ENCODE data around the gene ZMYND10. TPM values are rescaled to one million over a fixed set of nuclear protein-coding genes. Genes with fewer than 3 reads are reported as not detected.

Gene ZMYND10
- total RNA-seq, 4 donors from 2014 or later = 3.0 TPM; not detected in 3

- DNase-seq (no peak), ATAC-seq (no peak)
- intact Hi-C loops (cut with DNase I; ENCODE audit: low total_unique reads) (no loop called here), in situ Hi-C loops (cut with MboI; ENCODE audit: low sequenced_read_pairs in 4 of 4) (no loop called here)
- H3K27ac ChIP-seq = peak overlapping the region; percentile 89 to 98 (median 97)
- H3K4me1 ChIP-seq = peaks cover 38 to 47% of the 10 kb centered on the region in 2 donors
- peak overlapping the region in 3 of 4 donors; percentile 10 to 83 (median 75) for H3K4me3 ChIP-seq
- H3K9me3 ChIP-seq = no peaks in the 10 kb centered on the region
- no peaks in the 10 kb centered on the region for H3K27me3 ChIP-seq
- TF ChIP-seq CTCF (IDR thresholded peaks at IDR 0.05 in 4 of 5, conservative IDR thresholded peaks at IDR 0.05 in 1 of 5) (no peak), POLR2A (IDR thresholded peaks at IDR 0.05) (no peak)
- H3K36me3 ChIP-seq = peaks cover 0 to 28% of the 10 kb centered on the region in 2 donors
Observed at GRCh38 chr3:50334339-50335075, 11.0 kb downstream of the ZMYND10 start.

GRCh38 chr3:50333744-50334328, 11.7 kb downstream of the ZMYND10 start:
- intact Hi-C loops (cut with DNase I; ENCODE audit: low total_unique reads) = no loop called here
- Histone ChIP-seq H3K4me3 (peak overlapping the region in 3 of 4 donors; percentile 16 to 75 (median 18)), H3K36me3 (peaks cover 0 to 33% of the 10 kb centered on the region in 2 donors), H3K9me3 (no peaks in the 10 kb centered on the region), H3K27ac (peak overlapping the region; percentile 89 to 98 (median 97)), H3K4me1 (peaks cover 36 to 45% of the 10 kb centered on the region in 2 donors), H3K27me3 (no peaks in the 10 kb centered on the region)
- in situ Hi-C loops (cut with MboI; ENCODE audit: low sequenced_read_pairs in 4 of 4) = no loop called here
- TF ChIP-seq CTCF (IDR thresholded peaks at IDR 0.05 in 4 of 5, conservative IDR thresholded peaks at IDR 0.05 in 1 of 5) (no peak), POLR2A (IDR thresholded peaks at IDR 0.05) (peak; percentile 36 to 70)
- peak; percentile 50 to 60 for DNase-seq
- ATAC-seq = peak; percentile 4 to 19

GRCh38 chr3:50331364-50331907, 14.1 kb downstream of the ZMYND10 start:
- ATAC-seq (no peak), DNase-seq (no peak)
- no peaks in the 10 kb centered on the region for H3K9me3 ChIP-seq
- in situ Hi-C loops (cut with MboI; ENCODE audit: low sequenced_read_pairs in 4 of 4) = no loop called here
- H3K4me3 ChIP-seq = no peak overlapping the region
- intact Hi-C loops (cut with DNase I; ENCODE audit: low total_unique reads) = no loop called here
- H3K27ac ChIP-seq = peak overlapping the region; percentile 89 to 98 (median 97)
- H3K4me1 ChIP-seq = peaks cover 49 to 53% of the 10 kb centered on the region in 2 donors
- TF ChIP-seq POLR2A (IDR thresholded peaks at IDR 0.05) (no peak), CTCF (IDR thresholded peaks at IDR 0.05 in 4 of 5, conservative IDR thresholded peaks at IDR 0.05 in 1 of 5) (no peak)
- H3K27me3 ChIP-seq = no peaks in the 10 kb centered on the region
- peaks cover 0 to 36% of the 10 kb centered on the region in 2 donors for H3K36me3 ChIP-seq

GRCh38 chr3:50330330-50330729, 15.2 kb downstream of the ZMYND10 start:
- Histone ChIP-seq H3K36me3 (peaks cover 0 to 47% of the 10 kb centered on the region in 2 donors), H3K27ac (peak overlapping the region in 2 of 4 donors; percentile 93 to 97), H3K9me3 (no peaks in the 10 kb centered on the region), H3K4me3 (no peak overlapping the region), H3K27me3 (no peaks in the 10 kb centered on the region), H3K4me1 (peaks cover 38 to 42% of the 10 kb centered on the region in 2 donors)
- ATAC-seq (no peak), DNase-seq (no peak)
- intact Hi-C loops (cut with DNase I; ENCODE audit: low total_unique reads) = no loop called here
- in situ Hi-C loops (cut with MboI; ENCODE audit: low sequenced_read_pairs in 4 of 4) = no loop called here
- no peak for TF ChIP-seq POLR2A (IDR thresholded peaks at IDR 0.05)
- TF ChIP-seq CTCF (IDR thresholded peaks at IDR 0.05 in 4 of 5, conservative IDR thresholded peaks at IDR 0.05 in 1 of 5) = no peak

Measured in gastrocnemius medialis (tissue), 4 donors.